ENCODE data around the gene NPAS2. TPM values are rescaled to one million over a fixed set of nuclear protein-coding genes. Genes with fewer than 3 reads are reported as not detected.

Gene NPAS2, protein sequence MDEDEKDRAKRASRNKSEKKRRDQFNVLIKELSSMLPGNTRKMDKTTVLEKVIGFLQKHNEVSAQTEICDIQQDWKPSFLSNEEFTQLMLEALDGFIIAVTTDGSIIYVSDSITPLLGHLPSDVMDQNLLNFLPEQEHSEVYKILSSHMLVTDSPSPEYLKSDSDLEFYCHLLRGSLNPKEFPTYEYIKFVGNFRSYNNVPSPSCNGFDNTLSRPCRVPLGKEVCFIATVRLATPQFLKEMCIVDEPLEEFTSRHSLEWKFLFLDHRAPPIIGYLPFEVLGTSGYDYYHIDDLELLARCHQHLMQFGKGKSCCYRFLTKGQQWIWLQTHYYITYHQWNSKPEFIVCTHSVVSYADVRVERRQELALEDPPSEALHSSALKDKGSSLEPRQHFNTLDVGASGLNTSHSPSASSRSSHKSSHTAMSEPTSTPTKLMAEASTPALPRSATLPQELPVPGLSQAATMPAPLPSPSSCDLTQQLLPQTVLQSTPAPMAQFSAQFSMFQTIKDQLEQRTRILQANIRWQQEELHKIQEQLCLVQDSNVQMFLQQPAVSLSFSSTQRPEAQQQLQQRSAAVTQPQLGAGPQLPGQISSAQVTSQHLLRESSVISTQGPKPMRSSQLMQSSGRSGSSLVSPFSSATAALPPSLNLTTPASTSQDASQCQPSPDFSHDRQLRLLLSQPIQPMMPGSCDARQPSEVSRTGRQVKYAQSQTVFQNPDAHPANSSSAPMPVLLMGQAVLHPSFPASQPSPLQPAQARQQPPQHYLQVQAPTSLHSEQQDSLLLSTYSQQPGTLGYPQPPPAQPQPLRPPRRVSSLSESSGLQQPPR
- total RNA-seq, result 9.5 TPM

DNA sequence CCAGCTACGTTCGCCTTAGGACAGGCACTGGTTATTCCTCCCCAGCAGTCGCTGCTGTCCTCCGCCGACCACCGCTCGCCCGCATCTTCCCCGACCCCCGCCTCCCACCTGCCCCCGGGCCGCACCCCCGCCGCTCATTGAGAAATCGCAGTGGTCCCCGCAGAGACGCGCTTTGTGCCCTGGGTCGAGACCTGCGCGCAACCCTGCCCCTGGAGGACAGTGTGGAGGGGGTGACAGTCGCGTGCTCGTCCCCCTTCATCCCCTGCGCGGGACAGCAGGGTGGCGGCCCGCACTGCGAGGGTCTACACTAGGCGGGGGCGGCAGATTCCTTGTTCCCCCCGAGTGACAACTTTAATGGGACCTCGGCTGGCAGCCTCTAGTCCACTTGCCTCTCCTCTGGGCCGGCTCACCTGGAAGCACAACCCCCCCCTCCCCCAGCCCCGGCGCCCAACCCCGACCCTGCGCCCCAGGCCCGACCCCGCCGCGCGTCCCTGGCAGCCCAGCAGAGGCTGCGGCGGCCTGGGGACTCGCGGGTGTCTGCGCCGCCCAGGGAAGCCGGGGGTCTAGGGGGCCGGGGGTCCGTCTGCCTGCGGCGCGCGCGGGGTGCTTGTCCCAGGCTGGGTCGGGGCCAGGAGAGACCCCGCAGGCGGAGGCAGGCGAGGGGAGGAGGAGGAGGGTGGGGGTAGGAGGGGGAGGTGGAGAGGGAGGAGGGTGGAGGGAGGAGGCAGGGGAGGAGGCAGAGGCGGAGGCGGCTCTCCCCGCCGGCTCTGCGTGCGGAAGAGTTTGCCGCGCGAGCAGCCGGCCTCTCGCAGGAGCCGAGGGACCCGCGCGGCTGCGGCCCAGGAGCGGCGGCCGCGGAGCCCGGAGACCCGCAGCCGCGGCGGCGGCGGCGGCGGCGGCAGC is at the start of gene NPAS2:
Gene NPAS2, plus strand, starts transcription at position 770 of the 903 bp plus-strand sequence. CDS start 84,616 bp downstream, outside the sequence.

GRCh38 chr2:101001691-101002561 is 182.0 kb downstream of the NPAS2 start, which contains the start of gene RPL31:
Gene RPL31, plus strand, starts transcription at chr2:101002289. Its CDS starts 413 bp downstream, at chr2:101002702.

Other genes starting within 250 kb of the NPAS2 start
- gene RPL31, start 182.2 kb downstream of the NPAS2 start, total RNA-seq, result 917 TPM